Smooth muscle cell (in vitro differentiated cells): ENCODE measurements around the gene NPIPA1. TPM values are rescaled to one million over a fixed set of nuclear protein-coding genes. Genes with fewer than 3 reads are reported as not detected.
"Not testable (repeated sequence)": the region's sequence is repeated elsewhere in the genome, so short reads cannot be mapped to it uniquely, and the experiment has no call there.

ENCODE experiments used
- DNase-seq: peaks from one replicate; lab custom pipeline; 2025; ENCODE audit not compliant: unreplicated experiment; lab: John Stamatoyannopoulos, UW
- H2AFZ ChIP-seq: fragments of 200-600 bp; sonication (generic); 2 replicates; pipeline ENCODE4 v1.6.0; 2016; ENCODE audit warnings: antibody characterized with exemption, low read depth, mild to moderate bottlenecking
- H3F3A ChIP-seq: fragments of 200-600 bp; sonication (generic); 2 replicates; pipeline ENCODE4 v1.6.0; 2017; ENCODE audit warnings: antibody characterized with exemption, low read depth
- H3K27ac ChIP-seq: fragments of 200-600 bp; sonication (generic); 2 replicates; pipeline ENCODE4 v1.5.1; 2016; ENCODE audit warnings: low read depth, mild to moderate bottlenecking
- H3K27me3 ChIP-seq: fragments of 200-600 bp; sonication (generic); 2 replicates; pipeline ENCODE4 v1.6.1; 2016; ENCODE audit warnings: low read depth, mild to moderate bottlenecking
- H3K36me3 ChIP-seq: fragments of 200-600 bp; sonication (generic); 2 replicates; pipeline ENCODE4 v1.5.1; 2016; ENCODE audit warnings: low read depth
- H3K4me1 ChIP-seq: fragments of 200-600 bp; sonication (generic); 2 replicates; pipeline ENCODE4 v1.5.1; 2016; ENCODE audit warnings: low read depth
- H3K4me2 ChIP-seq: fragments of 200-600 bp; sonication (generic); 2 replicates; pipeline ENCODE4 v1.6.0; 2016; ENCODE audit warnings: mild to moderate bottlenecking
- H3K4me3 ChIP-seq: fragments of 200-600 bp; sonication (generic); 2 replicates; pipeline ENCODE4 v1.5.1; 2016; ENCODE audit warnings: mild to moderate bottlenecking
- H3K79me2 ChIP-seq: fragments of 200-600 bp; sonication (generic); 2 replicates; pipeline ENCODE4 v1.6.0; 2016; ENCODE audit warnings: low read depth, mild to moderate bottlenecking
- H3K9ac ChIP-seq: fragments of 200-600 bp; sonication (generic); 2 replicates; pipeline ENCODE4 v1.6.0; 2016; ENCODE audit warnings: low read depth
- H3K9me3 ChIP-seq: fragments of 200-600 bp; sonication (generic); replicated peaks from 2 replicates; pipeline ENCODE4 v1.5.1; 2016; ENCODE audit warnings: low read depth
- H4K20me1 ChIP-seq: fragments of 200-600 bp; sonication (generic); 2 replicates; pipeline ENCODE4 v1.6.0; 2016; ENCODE audit warnings: low read depth
- WGBS: methylation state at CpG from one replicate; pipeline ENCODE4 v1.1.7; 2016; ENCODE audit warnings: low lambda C conversion rate; 5-methylcytosine and 5-hydroxymethylcytosine counted together
- polyA plus RNA-seq: library from polyadenylated mRNA; unstranded; fragments of >200 nt; fragmentation: Nextera tagmentation; extraction: Ambion mirVana; gene quantifications from 2 replicates; pipeline ENCODE4 v1.2.1, GENCODE V29; 2016
- total RNA-seq: library from RNA; depleted of rRNA; stranded (reverse); fragments of >200 nt; gene quantifications from 2 replicates; pipeline ENCODE4 v1.2.3, GENCODE V29; 2014
- TF ChIP-seq, protein P1 (sequence below): fragments of 200-600 bp; sonication (generic); IDR thresholded peaks from 2 replicates; pipeline ENCODE4 v1.5.1; 2017; ENCODE audit warnings: borderline replicate concordance, mild to moderate bottlenecking, antibody characterized with exemption; ENCODE audit not compliant: insufficient read depth, poor library complexity, severe bottlenecking

Gene NPIPA1
- total and polyA plus RNA-seq, 2 experiments from 2014 or later: 34.8 to 39.5 TPM

DNA sequence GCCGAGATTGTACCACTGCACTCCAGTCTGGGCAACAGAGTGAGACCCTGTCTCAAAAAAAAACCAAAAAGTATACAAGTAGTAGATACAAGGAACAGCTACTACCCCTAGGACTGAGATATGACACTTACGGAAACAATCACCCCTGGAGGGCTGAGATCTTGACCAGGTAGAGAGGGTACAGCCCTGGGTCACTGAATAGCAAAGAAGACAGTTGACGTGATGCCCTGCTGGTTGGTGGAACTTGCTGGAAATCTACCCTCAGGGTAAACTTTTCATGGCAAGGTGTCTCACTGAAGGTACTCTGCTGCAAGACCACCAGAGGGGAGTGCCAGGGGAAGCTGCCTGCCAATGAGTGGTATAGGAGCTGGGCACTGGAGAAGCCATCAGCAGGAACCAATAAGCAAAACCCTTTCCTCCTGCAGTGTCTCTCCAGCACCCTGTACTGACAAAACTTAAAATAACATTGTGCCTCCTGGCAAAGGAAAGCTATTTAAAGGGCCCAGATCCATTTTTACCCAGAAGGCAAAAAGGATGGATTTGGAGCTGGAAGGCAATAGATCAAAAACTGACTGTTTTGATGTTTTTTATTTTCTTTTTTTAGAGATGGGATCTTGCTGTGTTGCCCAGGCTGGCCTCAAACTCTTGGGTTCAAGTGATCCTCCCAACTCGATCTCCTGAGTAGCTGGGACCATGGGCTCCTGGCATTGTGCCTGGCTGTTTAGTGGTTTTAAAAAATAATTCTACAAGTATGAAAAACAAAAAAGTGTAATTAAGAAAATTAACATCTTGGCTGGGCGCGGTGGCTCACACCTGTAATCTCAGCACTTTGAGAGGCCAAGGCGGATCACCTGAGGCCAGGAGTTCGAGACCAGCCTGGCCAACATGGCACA lies 26.3 kb downstream of the NPIPA1 start:
- Histone ChIP-seq H3F3A (no peaks in the 10 kb centered on the region), H3K9me3 (no peaks in the 10 kb centered on the region), H3K4me2 (no peak overlapping the region), H3K4me3 (no peak overlapping the region), H3K27me3 (peaks cover 6% of the 10 kb centered on the region), H3K4me1 (no peaks in the 10 kb centered on the region), H3K27ac (no peak overlapping the region), H2AFZ (no peak overlapping the region), H3K79me2 (no peaks in the 10 kb centered on the region), H3K9ac (no peak overlapping the region), H4K20me1 (no peaks in the 10 kb centered on the region), H3K36me3 (no peaks in the 10 kb centered on the region)
- DNase-seq: no peak
- 78% methylated on average over 8 of the region's 8 CpGs for WGBS
- TF ChIP-seq, protein P1, sequence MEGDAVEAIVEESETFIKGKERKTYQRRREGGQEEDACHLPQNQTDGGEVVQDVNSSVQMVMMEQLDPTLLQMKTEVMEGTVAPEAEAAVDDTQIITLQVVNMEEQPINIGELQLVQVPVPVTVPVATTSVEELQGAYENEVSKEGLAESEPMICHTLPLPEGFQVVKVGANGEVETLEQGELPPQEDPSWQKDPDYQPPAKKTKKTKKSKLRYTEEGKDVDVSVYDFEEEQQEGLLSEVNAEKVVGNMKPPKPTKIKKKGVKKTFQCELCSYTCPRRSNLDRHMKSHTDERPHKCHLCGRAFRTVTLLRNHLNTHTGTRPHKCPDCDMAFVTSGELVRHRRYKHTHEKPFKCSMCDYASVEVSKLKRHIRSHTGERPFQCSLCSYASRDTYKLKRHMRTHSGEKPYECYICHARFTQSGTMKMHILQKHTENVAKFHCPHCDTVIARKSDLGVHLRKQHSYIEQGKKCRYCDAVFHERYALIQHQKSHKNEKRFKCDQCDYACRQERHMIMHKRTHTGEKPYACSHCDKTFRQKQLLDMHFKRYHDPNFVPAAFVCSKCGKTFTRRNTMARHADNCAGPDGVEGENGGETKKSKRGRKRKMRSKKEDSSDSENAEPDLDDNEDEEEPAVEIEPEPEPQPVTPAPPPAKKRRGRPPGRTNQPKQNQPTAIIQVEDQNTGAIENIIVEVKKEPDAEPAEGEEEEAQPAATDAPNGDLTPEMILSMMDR: no peak

DNA sequence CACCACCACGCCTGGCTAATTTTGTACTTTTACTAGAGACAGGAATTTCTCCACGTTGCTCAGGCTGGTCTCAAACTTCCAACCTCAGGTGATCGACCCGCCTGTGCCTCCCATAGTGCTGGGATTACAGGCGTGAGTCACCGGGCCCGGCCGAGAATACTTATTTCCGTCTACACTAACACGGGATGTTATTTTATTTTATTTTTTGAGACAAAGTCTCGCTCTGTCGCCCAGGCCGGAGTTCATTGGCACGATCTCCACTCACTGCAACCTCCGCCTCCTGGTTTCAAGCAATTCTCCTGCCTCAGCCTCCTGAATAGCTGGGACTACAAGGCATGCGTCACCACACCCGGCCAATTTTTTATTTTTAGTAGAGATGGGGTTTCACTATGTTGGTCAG lies 28.1 kb downstream of the NPIPA1 start:
- Histone ChIP-seq H3F3A (no peaks in the 10 kb centered on the region), H4K20me1 (no peaks in the 10 kb centered on the region), H3K27ac (no peak overlapping the region), H3K9ac (no peak overlapping the region), H3K36me3 (no peaks in the 10 kb centered on the region), H3K4me2 (no peak overlapping the region), H3K27me3 (peaks cover 6% of the 10 kb centered on the region), H3K4me1 (no peaks in the 10 kb centered on the region), H3K9me3 (no peaks in the 10 kb centered on the region), H3K4me3 (no peak overlapping the region), H3K79me2 (no peaks in the 10 kb centered on the region), H2AFZ (no peak overlapping the region)
- TF ChIP-seq, protein P1: no peak
- no peak for DNase-seq
- 92% methylated on average over 17 of the region's 17 CpGs for WGBS

DNA sequence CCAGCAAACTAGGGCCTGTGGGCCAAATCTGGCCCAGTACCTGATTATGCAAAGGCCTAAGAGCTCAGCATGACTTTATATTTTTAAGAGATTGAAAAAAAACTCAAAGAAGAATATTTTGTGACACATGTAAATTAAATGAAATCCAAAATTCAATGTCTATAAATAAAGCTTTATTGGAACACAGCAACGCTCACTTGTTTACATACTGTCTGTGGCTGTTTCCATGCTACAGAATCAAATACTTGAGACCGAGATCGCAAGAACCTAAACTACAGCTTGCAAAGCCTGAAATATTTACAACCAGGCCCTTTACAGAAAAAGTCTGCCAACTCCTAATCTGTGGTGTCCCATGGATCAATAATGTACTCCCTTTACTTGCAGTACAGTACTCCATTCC lies 32.6 kb downstream of the NPIPA1 start:
- not testable (repeated sequence) for H3K9ac ChIP-seq, DNase-seq, H3K9me3 ChIP-seq, H3K4me3 ChIP-seq, H3K4me2 ChIP-seq, H3K27me3 ChIP-seq, H4K20me1 ChIP-seq, H2AFZ ChIP-seq, H3F3A ChIP-seq, H3K27ac ChIP-seq, H3K79me2 ChIP-seq, H3K4me1 ChIP-seq, H3K36me3 ChIP-seq
- 92% methylated on average over 3 of the region's 3 CpGs for WGBS

DNA sequence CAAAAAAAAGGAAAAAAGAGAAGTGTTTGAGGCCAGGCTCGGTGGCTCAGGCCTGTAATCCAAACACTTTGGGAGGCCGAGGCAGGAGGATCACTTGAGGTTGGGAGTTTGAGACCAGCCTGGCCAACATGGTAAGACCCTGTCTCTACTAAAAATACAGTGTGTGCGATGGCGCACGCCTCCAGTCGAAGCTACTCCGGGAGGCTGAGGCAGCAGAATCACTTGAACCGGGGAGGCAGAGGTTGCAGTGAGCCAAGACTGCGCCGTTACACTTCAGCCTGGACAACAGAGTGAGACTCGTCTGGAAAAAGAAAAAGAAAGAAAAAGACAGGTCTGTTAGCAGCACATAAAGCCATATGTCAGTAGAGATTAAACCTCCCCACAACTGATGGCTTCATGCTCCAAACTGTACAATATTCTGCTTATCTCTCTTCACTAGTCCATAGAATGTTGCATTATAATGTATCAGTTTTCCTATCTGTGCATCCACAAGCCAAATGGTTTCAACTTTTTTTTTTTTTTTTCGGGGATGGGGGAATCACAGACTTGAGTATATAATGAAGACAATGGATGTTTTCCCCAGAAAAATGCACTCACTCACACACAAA lies 34.5 kb downstream of the NPIPA1 start:
- H3K9me3 ChIP-seq, H2AFZ ChIP-seq, H3K4me1 ChIP-seq, H3K27ac ChIP-seq, H3K9ac ChIP-seq, H3K4me2 ChIP-seq, H3K4me3 ChIP-seq, H3K36me3 ChIP-seq, H3F3A ChIP-seq, DNase-seq, H3K27me3 ChIP-seq: not testable (repeated sequence)
- 93% methylated on average over 12 of the region's 12 CpGs for WGBS
- H3K79me2 ChIP-seq: peaks cover 20% of the 10 kb centered on the region
- H4K20me1 ChIP-seq: peaks cover 13% of the 10 kb centered on the region

DNA sequence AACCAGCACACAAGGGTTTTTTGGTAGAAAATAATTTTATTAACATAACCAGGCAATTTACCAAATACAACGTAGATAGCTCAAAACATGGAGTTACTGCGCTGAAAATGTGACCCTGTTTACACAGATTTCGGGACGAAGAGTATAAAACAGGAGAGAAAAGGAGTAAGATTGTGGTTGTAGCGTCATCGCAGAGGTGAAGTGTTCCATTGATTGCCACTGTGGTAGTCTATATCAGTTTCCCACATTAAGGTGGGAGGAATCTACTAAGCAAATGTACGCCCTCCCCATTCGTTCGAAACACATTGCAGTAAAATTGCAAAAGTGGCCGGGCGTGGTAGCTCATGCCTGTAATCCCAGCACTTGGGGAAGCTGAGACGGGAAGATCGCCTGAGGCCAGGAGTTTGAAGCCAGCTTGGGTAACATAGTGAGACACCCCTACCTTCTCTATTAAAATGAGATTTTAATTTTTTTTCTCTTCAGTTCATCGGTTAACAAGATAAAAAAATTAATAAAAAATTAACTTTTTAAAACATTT lies 36.6 kb downstream of the NPIPA1 start:
- H3K4me1 ChIP-seq, H2AFZ ChIP-seq, H3K27ac ChIP-seq, H3F3A ChIP-seq, H3K27me3 ChIP-seq, H3K9me3 ChIP-seq, H3K36me3 ChIP-seq, DNase-seq: not testable (repeated sequence)
- peak overlapping the region; percentile 86 for H3K4me2 ChIP-seq
- H3K79me2 ChIP-seq: peaks cover 41% of the 10 kb centered on the region
- peak overlapping the region; percentile 80 for H3K4me3 ChIP-seq
- 61% methylated on average over 14 of the region's 14 CpGs for WGBS
- peaks cover 35% of the 10 kb centered on the region for H4K20me1 ChIP-seq
- H3K9ac ChIP-seq: peak overlapping the region; percentile 98

DNA sequence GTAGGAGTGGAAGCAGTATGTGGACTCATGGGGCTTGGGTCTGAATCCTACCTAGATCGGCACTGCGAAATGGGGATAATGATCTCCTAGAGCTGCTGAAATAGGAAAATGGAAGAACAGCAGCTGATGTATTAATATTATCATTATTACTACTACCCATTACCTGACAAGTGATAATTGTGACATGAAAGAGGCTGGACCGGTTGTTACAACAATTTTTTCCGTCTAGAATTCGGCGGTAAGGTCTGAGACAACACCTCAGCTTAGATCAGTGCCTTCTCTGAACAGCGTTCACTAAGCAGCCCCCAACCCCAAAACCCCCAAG lies 37.0 kb downstream of the NPIPA1 start:
- Histone ChIP-seq H3K4me2 (peak overlapping the region; percentile 86), H3K4me3 (peak overlapping the region; percentile 80), H3K27ac (peak overlapping the region; percentile 83), H4K20me1 (peaks cover 39% of the 10 kb centered on the region), H3K9ac (peak overlapping the region; percentile 98), H2AFZ (peak overlapping the region; percentile 77), H3K79me2 (peaks cover 45% of the 10 kb centered on the region)
- H3K4me1 ChIP-seq, DNase-seq, H3K9me3 ChIP-seq, H3K27me3 ChIP-seq, H3F3A ChIP-seq, H3K36me3 ChIP-seq: not testable (repeated sequence)
- 1% methylated on average over 7 of the region's 7 CpGs for WGBS
